HEK293 (cell line): ENCODE data around the gene CASP10.

Source experiments
- CTCF ChIA-PET: fragments of 350-600 bp; formaldehyde crosslinking; extraction: SDS; loops from one replicate; lab custom pipeline; 2021; ENCODE audit warnings: antibody characterized with exemption; lab: Yijun Ruan, JAX
- POLR2A ChIA-PET: fragments of 300-600 bp; formaldehyde crosslinking; extraction: SDS; loops from one replicate; lab custom pipeline; 2020; ENCODE audit warnings: antibody characterized with exemption, inconsistent platforms; lab: Yijun Ruan, JAX
- H3K27ac ChIP-seq: fragments of 200-500 bp; sonication (Bioruptor generic); 2 replicates; pipeline ENCODE4 v1.5.1; 2014; ENCODE audit warnings: low read depth, low read length, control low read depth, inconsistent platforms; ENCODE audit errors: extremely low read depth
- H3K36me3 ChIP-seq, 2 experiments: fragments of 200-500 bp in 1 of 2; sonication (Bioruptor generic) in 1 of 2; 1 replicate in 1 of 2; 2 replicates in 1 of 2; pipeline ENCODE4 v1.5.1; 2014 to 2017; ENCODE audit warnings: inconsistent platforms in 2 of 2, low read length in 2 of 2; ENCODE audit not compliant: control insufficient read depth in 2 of 2, insufficient read depth in 1 of 2
- H3K4me1 ChIP-seq: fragments of 200-500 bp; sonication (Bioruptor generic); 2 replicates; pipeline ENCODE4 v1.5.1; 2014; ENCODE audit warnings: mild to moderate bottlenecking, low read length, inconsistent platforms; ENCODE audit not compliant: control insufficient read depth, insufficient read depth
- H3K4me3 ChIP-seq: 2 replicates; pipeline ENCODE4 v1.5.1; 2011; ENCODE audit warnings: low read depth, mild to moderate bottlenecking, control low read depth, low read length, moderate library complexity
- H3K9me3 ChIP-seq: fragments of 200-500 bp; sonication (Bioruptor generic); 2 replicates; pipeline ENCODE4 v1.5.1; 2014; ENCODE audit warnings: low read depth, low read length, inconsistent platforms; ENCODE audit not compliant: control insufficient read depth, insufficient read depth
- GFI1B ChIP-seq: fragments of 450-650 bp; formaldehyde crosslinking; IDR thresholded peaks from 2 replicates; pipeline ENCODE4 v1.5.1; 2016; ENCODE audit warnings: missing biosample characterization, missing genetic modification characterization
- GLIS2 ChIP-seq: fragments of 450-650 bp; formaldehyde crosslinking; IDR thresholded peaks from 2 replicates; pipeline ENCODE4 v1.5.1; 2016; ENCODE audit warnings: missing biosample characterization, missing genetic modification characterization
- INSM2 ChIP-seq: fragments of 450-650 bp; formaldehyde crosslinking; IDR thresholded peaks from 2 replicates; pipeline ENCODE4 v1.5.1; 2016; ENCODE audit warnings: missing biosample characterization, missing genetic modification characterization
- MEIS1 ChIP-seq: sonication (generic); formaldehyde crosslinking; IDR thresholded peaks from 2 replicates; pipeline ENCODE4 v1.8.1; 2022; ENCODE audit warnings: missing genetic modification reagents, mild to moderate bottlenecking, borderline replicate concordance
- SCRT2 ChIP-seq: fragments of 450-650 bp; formaldehyde crosslinking; IDR thresholded peaks from 2 replicates; pipeline ENCODE4 v1.5.1; 2016; ENCODE audit warnings: missing biosample characterization, missing genetic modification characterization
- ZFP41 ChIP-seq: fragments of 450-650 bp; formaldehyde crosslinking; IDR thresholded peaks from 2 replicates; pipeline ENCODE4 v1.5.1; 2016; ENCODE audit warnings: missing biosample characterization, missing genetic modification characterization, borderline replicate concordance
- ZNF146 ChIP-seq: fragments of 450-650 bp; formaldehyde crosslinking; IDR thresholded peaks from 2 replicates; pipeline ENCODE4 v1.5.1; 2016; ENCODE audit warnings: missing biosample characterization, missing genetic modification characterization
- ZNF157 ChIP-seq: fragments of 450-650 bp; formaldehyde crosslinking; IDR thresholded peaks from 2 replicates; pipeline ENCODE4 v1.5.1; 2016; ENCODE audit warnings: missing biosample characterization, missing genetic modification characterization
- ZNF433 ChIP-seq: fragments of 450-650 bp; formaldehyde crosslinking; IDR thresholded peaks from 2 replicates; pipeline ENCODE4 v1.5.1; 2016; ENCODE audit warnings: missing biosample characterization, missing genetic modification characterization, low read depth
- ZNF449 ChIP-seq: fragments of 450-650 bp; formaldehyde crosslinking; IDR thresholded peaks from 2 replicates; pipeline ENCODE4 v1.5.1; 2017; ENCODE audit warnings: missing biosample characterization, mild to moderate bottlenecking, missing genetic modification characterization, moderate library complexity
- ZNF555 ChIP-seq: fragments of 450-650 bp; formaldehyde crosslinking; conservative IDR thresholded peaks from 2 replicates; pipeline ENCODE4 v1.5.1; 2017; ENCODE audit warnings: missing biosample characterization, mild to moderate bottlenecking, missing genetic modification characterization, inconsistent platforms
- ZNF585B ChIP-seq: fragments of 450-650 bp; formaldehyde crosslinking; IDR thresholded peaks from 2 replicates; pipeline ENCODE4 v1.5.1; 2016; ENCODE audit warnings: missing biosample characterization, missing genetic modification characterization
- ZNF596 ChIP-seq: fragments of 450-650 bp; IDR thresholded peaks from 2 replicates; pipeline ENCODE4 v1.5.0; 2018; ENCODE audit warnings: missing biosample characterization, mild to moderate bottlenecking, missing genetic modification characterization, moderate library complexity
- ZNF600 ChIP-seq: fragments of 450-650 bp; formaldehyde crosslinking; IDR thresholded peaks from 2 replicates; pipeline ENCODE4 v1.5.1; 2016; ENCODE audit warnings: missing biosample characterization, missing genetic modification characterization
- ZNF664 ChIP-seq: fragments of 450-650 bp; formaldehyde crosslinking; IDR thresholded peaks from 2 replicates; pipeline ENCODE4 v1.5.1; 2016; ENCODE audit warnings: missing biosample characterization, missing genetic modification characterization
- ZNF747 ChIP-seq: fragments of 450-650 bp; formaldehyde crosslinking; IDR thresholded peaks from 2 replicates; pipeline ENCODE4 v1.5.1; 2016; ENCODE audit warnings: missing biosample characterization, missing genetic modification characterization
- TF ChIP-seq, protein P1 (sequence below): fragments of 450-650 bp; formaldehyde crosslinking; IDR thresholded peaks from 2 replicates; pipeline ENCODE4 v1.5.1; 2016; ENCODE audit warnings: missing biosample characterization, missing genetic modification characterization

Gene CASP10

DNA sequence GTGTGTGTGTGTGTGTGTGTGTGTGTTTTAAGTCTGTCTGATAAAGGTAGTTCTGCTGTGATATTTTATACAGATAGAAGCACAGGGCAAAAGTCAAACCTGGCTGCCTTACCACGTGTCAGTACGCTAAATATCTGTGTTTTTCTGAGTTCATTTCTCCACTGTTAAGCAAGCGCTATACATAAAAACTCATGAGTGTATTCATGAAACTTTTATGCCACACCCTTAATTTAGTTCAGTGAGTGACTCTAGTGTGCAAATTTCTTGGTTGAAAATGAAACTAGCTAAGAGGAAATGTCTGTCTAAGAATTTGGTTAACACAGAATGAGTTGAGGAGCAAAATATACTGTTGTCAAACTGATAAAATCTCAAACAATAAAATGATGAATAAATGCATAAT, 11.2 kb downstream of the CASP10 start (continued):
- TF ChIP-seq ZNF449 (tag by site-specific recombination), result no peak
- TF ChIP-seq SCRT2, result no peak
- TF ChIP-seq ZFP41 (tag by site-specific recombination), result no peak
- TF ChIP-seq ZNF157 (tag by site-specific recombination), result no peak
- no peak for TF ChIP-seq ZNF555 (tag by site-specific recombination)
- no peak for TF ChIP-seq GFI1B (tag by site-specific recombination)
- no peak for TF ChIP-seq ZNF596 (tag by site-specific recombination)
- TF ChIP-seq ZNF433 (tag by site-specific recombination), result no peak
- no peak for TF ChIP-seq GLIS2 (tag by site-specific recombination)

DNA sequence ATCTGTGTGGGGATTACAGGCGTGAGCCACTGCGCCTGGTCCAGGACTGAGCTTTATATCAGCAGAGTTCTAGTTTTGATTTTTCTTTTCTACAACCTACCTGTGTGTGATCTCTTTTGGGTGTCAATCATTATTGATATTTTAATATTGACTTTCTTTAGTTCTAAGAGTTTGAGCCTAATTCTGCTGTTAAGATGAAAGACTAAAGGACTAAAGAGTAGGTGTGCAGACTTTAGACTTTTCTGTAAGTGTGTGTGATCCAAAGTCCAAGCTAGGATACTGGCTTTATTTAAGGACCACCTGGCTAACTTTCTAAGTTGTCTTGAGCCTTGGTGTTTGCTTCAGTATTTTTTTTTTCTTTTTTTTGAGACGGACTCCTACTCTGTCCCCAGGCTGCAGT, 12.4 kb downstream of the CASP10 start:
- POLR2A ChIA-PET, result no interaction called here
- Histone ChIP-seq H3K4me1 (no peaks in the 10 kb centered on the region), H3K36me3 (peaks cover 0 to 37% of the 10 kb centered on the region in 2 experiments; a peak in 1 of 3 replicates), H3K9me3 (no peaks in the 10 kb centered on the region), H3K27ac (no peak overlapping the region), H3K4me3 (no peak overlapping the region)
- no peak for TF ChIP-seq ZNF596 (tag by site-specific recombination)
- no peak for TF ChIP-seq ZNF747 (tag by site-specific recombination)
- no peak for TF ChIP-seq INSM2 (tag by site-specific recombination)
- CTCF ChIA-PET, result interaction anchor here (0.5 to 1.7 kb wide), 2 partner anchors 12 to 41 kb away, joined by 3 to 10 read pairs; partner anchors contain the start of gene CASP10

DNA sequence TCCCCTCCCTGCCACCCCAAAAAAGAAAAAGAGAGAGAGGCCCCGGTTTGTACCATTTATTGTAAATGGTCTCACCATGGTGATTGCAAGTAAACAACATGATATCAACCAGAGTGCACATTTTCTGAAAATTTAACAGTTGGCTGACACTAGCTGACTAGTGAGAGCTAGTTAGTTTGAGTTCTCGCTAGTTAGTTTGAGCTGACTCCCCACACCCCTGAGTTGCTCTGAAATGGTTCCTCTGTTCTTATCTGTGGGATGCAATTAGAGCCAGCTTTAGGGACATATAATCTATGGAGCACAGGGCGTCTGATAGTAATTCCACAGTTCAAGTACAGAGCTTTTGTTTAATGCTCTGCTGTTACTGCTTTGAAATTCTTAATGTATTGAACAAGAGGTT, 13.1 kb downstream of the CASP10 start:
- Histone ChIP-seq H3K9me3 (no peaks in the 10 kb centered on the region), H3K27ac (no peak overlapping the region), H3K4me1 (no peaks in the 10 kb centered on the region), H3K4me3 (no peak overlapping the region), H3K36me3 (peaks cover 0 to 38% of the 10 kb centered on the region in 2 experiments; a peak in 1 of 3 replicates)
- ChIA-PET CTCF (interaction anchor here (0.9 to 1.7 kb wide), 4 partner anchors 13 to 232 kb away, joined by 3 to 10 read pairs (median 6); partner anchors contain the start of genes CASP10 and ORC2), POLR2A (interaction anchor here (0.6 kb wide), 1 partner anchor 243 kb away, joined by 5 read pairs; no protein-coding TSS in a partner anchor)
- no peak for TF ChIP-seq GFI1B (tag by site-specific recombination)
- TF ChIP-seq, protein P1, sequence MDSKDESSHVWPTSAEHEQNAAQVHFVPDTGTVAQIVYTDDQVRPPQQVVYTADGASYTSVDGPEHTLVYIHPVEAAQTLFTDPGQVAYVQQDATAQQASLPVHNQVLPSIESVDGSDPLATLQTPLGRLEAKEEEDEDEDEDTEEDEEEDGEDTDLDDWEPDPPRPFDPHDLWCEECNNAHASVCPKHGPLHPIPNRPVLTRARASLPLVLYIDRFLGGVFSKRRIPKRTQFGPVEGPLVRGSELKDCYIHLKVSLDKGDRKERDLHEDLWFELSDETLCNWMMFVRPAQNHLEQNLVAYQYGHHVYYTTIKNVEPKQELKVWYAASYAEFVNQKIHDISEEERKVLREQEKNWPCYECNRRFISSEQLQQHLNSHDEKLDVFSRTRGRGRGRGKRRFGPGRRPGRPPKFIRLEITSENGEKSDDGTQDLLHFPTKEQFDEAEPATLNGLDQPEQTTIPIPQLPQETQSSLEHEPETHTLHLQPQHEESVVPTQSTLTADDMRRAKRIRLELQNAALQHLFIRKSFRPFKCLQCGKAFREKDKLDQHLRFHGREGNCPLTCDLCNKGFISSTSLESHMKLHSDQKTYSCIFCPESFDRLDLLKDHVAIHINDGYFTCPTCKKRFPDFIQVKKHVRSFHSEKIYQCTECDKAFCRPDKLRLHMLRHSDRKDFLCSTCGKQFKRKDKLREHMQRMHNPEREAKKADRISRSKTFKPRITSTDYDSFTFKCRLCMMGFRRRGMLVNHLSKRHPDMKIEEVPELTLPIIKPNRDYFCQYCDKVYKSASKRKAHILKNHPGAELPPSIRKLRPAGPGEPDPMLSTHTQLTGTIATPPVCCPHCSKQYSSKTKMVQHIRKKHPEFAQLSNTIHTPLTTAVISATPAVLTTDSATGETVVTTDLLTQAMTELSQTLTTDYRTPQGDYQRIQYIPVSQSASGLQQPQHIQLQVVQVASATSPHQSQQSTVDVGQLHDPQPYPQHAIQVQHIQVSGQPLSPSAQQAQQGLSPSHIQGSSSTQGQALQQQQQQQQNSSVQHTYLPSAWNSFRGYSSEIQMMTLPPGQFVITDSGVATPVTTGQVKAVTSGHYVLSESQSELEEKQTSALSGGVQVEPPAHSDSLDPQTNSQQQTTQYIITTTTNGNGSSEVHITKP (tag by site-specific recombination), result peak; percentile 61

DNA sequence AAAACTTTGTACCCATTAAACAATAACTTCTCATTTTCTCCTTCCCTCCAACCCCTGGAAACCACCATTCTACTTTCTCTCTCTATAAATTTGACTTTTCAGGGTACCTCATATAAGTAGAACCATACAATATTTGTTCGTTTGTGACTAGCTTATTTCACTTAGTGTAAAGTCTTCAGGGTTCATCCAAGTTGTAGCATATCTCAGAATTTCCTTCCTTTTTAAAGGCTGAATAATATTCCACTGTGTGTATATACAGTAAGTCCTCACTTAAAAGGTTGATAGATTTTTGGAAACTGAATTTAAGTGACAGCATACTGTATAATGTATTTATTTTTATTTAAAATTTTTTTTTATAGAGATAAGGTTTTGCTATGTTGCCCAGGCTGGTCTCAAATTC, 13.9 kb downstream of the CASP10 start:
- ChIA-PET POLR2A (interaction anchor here (0.6 kb wide), 1 partner anchor 244 kb away, joined by 5 read pairs; no protein-coding TSS in a partner anchor), CTCF (interaction anchor here (0.9 to 1.7 kb wide), 5 partner anchors 14 to 233 kb away, joined by 3 to 10 read pairs (median 5); partner anchors contain the start of genes CASP10 and ORC2)
- Histone ChIP-seq H3K4me1 (no peaks in the 10 kb centered on the region), H3K36me3 (peaks cover 0 to 43% of the 10 kb centered on the region in 2 experiments; a peak in 1 of 3 replicates)
- TF ChIP-seq ZNF146 (tag by site-specific recombination) (peak; percentile 54), ZNF585B (tag by site-specific recombination) (no peak), MEIS1 (CRISPR knock-in tag) (no peak), ZNF600 (tag by site-specific recombination) (no peak), ZNF664 (tag by site-specific recombination) (0 out of 2 replicates have a peak, but pooled peaks have one; percentile 31)
- TF ChIP-seq, all 188 proteins: peak for 2
- H3K4me3 ChIP-seq, result no peak overlapping the region
- no peaks in the 10 kb centered on the region for H3K9me3 ChIP-seq
- no peak overlapping the region for H3K27ac ChIP-seq
